Activated naive CD4-positive, alpha-beta T cell treated with anti-CD3 and anti-CD28 coated beads, Interleukin-2, amount 50 U/mL, for 16 hours (primary cell): ENCODE measurements around the gene KIF6.

Experiments
- DNase-seq: peaks from one replicate; pipeline ENCODE4 v3.0.0-alpha.2; 2020

Gene KIF6

DNA sequence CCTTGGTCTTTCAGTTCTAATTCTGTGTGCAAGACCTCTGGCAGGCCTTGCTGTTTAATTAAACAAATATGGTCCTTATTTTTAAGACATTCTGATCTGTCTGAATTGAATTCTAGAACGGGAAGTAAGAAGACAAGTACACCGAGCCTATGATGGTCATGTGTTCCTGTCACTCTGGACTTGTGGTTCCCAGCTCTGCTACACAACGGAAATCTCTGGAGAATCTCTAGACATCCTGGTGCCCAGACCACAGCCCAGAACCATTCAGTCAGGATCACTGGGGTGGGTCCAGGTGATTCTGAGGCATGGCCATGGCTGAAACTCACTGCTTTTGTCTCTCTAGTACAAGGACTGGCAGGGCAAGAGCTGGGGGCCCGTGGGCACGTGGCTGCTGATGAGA, 386.8 kb downstream of the KIF6 start:
- no peak for DNase-seq

DNA sequence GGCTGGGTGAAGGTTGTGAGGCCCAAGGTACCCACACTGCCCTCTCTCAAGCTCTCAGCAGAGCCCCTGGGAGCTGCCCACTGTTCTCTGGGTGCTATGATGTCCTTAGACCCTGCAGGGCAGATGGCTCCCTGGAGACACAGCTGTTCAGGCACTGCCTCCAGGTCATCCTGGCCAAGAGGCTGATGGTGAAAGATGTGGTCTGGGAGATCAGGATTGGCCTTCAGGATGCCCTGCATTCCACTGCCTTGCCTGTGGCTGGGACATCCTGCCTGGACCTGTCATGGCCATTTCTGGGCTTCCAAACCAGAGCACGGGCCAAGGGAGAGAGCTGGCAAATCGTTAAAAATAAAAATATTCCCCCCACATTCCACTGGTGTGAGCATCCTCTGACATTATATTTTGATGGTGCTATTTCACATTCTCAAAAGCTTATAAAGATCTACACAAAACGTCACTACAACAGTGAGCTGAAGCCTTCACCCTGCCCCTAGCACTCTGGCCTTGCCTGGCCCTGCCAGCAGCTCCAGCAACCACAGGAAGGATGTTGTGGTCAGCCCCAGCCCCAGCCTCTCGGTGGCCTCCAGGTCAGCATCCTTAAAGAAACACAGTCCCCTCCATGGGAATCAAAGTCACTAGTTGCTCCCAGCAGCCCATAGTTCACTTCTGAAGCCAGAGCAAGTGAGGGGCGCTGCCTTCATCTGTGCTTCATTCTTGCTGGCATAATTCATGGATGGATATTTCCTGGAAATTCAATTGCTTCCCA, 389.2 kb downstream of the KIF6 start:
- no peak for DNase-seq

DNA sequence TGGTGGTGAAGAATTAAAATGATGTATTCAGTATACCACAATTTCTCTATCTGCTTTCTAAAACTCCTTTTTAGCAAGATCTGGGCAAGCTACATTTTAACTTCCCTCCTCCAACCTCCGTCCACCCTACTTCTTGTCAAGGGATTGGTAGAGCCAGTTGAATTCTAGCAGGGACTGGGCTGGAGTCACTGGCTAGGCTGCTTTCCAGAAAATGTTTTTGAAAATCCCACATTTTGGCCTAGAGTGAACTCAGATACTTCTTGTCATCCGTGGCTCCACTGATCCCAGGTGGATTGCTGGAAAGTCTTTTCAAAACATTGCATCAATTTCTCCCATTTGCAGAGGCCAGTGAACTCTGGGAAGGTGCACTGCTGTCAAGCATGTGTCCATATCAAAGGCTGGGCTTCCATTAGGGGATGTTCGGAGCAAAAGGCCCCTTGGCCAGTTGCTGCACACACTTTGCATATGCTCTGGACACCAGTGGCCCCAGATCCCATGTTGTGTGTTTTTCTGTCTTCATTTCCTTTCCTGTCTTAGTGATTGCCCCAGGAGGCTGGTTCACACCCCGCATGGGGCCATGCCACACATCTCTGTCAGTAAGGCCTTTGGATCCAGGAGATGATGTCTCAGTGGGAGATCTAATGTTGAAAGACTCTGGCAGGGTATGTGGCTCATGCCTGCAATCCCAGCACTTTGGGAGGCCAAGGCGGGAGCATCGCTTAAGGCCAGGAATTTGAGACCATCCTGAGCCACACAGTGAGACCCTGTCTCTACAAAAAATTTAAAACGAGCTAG, 391.4 kb downstream of the KIF6 start:
- DNase-seq: no peak

DNA sequence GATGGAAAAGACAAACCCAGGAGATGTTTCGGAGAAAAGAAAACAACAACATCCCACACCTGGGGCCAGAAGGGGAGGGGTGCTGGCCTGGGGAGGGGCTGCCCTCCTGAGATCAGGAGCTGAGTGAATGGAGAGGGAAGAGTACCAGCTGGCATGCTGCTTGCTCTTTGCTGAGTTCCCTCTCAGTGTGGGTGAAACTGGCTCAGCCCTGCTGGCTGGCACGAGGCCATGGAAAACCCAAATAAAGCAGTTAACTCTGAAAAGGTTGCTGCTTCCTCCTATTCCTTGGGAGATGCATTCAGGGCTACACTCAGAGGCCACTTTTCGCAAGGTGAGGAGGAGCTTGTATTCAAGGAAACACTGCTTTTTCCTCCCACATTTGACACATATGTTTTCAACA, 394.7 kb downstream of the KIF6 start:
- DNase-seq: no peak

DNA sequence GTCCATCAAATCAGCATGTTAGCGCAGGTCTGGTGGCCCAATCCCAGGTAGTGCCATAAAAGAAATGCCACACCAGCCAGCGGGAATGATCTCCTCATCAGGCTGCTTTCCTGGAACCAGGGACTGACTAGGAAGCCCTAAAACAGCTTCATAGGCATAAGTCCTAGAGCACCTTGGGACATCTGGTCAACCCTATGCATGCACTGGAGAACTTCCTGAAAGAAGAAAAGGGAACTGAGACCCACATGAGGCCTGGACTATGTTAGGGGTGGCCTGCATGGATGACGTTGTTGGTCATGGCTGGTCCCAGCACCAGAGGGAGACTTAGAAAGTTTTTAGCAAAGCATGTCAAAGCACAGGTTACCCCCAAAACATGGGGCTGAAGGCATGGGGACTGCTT, 395.2 kb downstream of the KIF6 start:
- DNase-seq: no peak

DNA sequence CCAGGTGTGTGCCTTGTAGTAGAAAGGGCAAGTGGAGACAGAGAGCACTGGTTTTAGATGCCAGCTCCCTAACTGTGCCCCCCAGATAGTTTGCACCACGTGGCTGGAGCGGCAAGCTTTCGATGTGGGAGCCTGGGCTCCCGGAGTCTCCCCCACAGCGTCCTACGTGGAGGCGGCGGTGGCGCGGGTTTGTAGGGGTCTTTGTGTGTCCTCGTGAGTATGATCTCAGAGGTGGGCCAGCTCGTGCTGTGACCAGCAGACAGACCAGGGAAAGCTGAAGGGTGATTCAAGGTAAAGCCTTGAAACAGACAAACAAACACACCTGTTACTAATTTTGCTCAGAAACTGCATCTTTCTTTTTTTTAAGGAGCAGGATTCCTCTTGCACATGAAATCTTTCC, 397.1 kb downstream of the KIF6 start:
- DNase-seq: no peak

DNA sequence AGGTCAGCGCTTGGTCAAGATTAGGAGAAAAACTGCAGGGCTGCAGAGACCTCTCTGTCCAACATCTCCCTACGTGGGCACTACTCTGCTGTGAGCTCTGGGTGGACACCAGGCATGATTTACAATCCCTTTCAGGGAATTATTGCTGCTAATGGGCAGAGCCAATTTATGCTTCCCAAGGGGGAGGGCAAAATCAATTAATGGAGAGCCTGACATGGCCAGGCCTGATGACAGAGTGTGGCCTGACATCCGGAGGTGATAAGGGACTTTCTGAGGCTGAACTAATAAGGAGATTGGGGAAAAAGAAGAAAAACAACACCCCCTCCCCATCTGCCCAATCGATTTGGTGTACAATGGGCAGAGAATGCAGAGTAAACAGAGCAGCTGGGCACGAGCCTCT, 397.7 kb downstream of the KIF6 start:
- no peak for DNase-seq

DNA sequence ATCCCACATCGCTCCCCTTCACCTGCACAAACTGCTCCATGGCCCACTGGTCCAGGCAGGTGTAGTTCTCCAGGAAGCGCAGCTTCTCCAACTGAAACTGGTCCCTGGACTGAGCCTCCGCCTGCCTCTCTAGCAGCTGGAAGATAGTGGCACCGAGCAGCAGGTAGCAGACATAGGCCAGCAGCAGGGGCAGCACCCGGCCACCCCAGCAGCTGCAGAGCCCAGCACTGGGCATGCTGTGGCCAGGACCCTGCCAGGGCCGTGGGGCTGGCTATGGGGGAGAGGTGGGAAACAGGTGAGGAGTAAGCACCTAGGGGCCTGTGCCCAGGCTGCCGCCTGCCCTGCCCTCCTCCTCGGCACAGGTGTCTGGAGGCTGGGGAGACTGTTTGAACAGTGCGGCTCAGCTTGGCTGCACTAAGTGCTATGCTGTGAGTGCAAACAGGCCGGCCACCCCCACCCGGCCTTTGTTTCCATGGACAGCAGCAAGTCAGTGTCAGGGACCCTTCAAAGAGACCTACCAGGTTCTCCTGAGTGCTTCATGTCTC, 402.8 kb downstream of the KIF6 start, which contains the start of gene KCNK16:
Gene KCNK16, minus strand, starts transcription at position 397 of the 545 bp plus-strand sequence. Its CDS starts 162 bp downstream, at position 235.
- no peak for DNase-seq

DNA sequence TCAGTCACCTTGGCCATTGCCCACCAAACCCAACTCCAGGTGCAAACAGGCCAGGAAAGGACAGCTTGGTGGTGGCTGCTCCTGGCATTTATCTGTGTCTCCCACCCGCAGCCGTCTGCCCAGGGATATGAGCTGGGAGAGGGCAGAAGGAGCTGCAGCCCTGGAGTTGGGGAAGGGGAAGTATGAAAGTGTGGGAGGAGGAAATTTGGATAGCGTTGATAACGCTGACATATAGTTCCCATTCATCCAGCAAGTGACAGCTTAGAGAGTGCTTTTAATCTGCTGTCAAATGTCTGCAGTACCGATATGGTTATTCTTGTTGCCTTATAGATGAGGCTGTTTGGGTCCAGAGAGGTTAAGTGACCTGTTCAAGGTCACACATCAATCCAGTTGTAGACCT, 403.4 kb downstream of the KIF6 start:
- no peak for DNase-seq

DNA sequence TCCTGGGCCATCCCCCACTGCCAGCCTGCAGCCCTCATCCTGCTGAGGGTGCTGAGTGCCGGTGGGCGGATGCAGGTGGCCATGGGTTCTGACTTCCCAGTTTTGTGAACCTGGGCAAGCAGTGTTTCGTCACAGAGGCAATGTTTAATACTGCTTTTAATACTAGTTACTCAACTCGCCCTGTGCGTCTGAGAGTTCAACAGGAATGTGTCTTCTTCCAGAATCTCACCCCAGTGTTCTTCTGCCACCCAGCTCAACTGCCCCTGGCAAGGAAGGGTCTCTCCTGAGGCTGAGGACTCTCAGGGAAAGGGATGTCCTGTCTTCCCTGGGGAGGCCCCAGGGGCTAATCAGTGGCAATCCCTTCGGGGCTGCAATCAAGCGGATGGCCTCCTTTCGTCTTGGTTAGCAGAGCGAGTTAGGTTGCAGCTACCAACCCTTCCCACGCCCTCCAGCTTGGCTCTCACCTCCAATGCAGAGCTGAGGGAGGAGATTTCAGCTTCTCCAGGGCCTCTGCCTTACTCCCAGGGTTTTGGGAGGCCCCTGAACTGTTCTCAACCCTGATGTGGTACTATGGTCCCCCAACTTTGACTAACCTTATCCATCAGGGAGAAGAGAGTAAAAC, 404.7 kb downstream of the KIF6 start:
- DNase-seq: no peak

DNA sequence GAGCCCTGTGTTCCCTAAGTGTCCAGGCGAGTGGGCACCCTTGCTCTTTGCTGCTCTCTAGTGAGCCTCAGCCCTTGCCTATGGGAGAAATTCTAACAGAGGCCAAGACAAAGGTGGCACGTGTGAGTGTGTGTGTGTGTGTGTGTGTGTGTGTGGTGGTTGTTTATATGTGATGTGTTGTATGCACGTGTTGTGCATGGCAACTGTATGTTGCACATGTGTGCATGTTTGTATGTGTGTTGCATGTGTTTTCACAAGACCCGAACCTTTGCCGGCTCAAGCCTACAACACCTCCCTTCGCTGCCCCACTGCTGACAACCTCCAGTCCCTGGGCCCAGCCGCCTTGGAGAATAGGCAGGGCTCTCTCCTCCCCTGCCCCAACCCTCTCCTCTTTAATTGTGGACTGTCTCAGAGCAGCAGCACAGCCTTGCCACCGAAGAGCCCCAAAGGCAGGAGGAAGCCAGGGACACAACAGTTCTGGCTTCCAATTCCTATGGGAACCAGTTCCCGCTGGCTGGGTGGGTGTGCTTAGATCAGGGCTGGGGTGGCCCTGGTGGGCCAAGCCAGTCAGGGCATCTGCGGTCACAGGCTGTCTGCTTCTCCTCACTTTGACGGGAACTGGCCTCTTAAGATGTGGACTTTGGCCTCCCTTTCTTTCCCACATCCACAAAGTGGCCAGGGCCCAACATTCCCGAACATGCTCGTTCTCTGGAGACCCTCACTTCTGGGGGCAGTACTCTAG, 405.4 kb downstream of the KIF6 start:
- DNase-seq: no peak

DNA sequence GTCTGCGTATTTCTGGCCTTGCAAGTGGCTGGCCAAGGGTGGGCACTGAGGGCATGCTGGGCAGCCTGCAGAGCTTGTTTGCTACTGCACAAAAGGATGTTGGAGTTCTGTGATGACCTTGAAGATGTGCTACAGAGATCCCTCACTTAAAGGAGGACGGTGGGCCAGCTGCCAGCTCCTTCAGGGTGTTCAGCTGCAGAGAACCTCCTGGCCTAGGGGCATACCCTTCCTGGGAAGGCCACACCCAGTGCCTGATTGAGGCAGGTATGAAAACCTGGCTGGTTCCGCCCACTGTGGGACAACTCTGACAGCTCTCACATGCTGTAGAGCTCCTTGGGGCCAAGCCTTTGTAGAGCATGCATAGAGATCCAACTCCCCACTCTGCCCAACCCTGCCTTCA, 408.0 kb downstream of the KIF6 start:
- no peak for DNase-seq

DNA sequence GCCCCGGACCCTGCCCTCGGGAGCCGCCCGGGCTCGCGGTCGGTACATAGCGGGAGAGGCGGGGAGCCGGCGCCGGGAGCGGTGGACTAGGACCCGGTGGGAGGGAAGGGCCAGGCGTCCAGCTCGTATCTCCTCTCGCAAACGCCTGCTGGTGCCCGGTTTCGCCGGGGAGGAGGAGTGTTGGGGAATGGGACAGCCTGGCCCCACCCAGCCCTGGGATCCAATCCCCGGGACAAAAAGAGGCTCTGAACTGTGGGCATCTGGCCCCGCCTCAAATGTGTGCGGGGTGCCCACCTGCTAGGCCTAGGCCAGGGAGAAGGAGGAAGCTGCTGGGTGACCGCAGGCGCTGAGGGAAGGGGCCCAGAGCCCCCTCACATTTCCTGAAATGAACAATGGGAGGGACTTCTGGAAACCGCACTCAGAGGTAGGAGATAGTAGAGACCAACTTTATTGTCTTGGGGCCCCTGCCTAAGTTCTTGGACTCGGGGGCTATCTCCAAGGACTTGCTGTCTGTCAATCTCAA, 410.9 kb downstream of the KIF6 start, which contains the start of gene KCNK17:
Gene KCNK17, minus strand, starts transcription at position 147 of the 523 bp plus-strand sequence. Its CDS starts 99 bp downstream, at position 48.
- DNase-seq: no peak

DNA sequence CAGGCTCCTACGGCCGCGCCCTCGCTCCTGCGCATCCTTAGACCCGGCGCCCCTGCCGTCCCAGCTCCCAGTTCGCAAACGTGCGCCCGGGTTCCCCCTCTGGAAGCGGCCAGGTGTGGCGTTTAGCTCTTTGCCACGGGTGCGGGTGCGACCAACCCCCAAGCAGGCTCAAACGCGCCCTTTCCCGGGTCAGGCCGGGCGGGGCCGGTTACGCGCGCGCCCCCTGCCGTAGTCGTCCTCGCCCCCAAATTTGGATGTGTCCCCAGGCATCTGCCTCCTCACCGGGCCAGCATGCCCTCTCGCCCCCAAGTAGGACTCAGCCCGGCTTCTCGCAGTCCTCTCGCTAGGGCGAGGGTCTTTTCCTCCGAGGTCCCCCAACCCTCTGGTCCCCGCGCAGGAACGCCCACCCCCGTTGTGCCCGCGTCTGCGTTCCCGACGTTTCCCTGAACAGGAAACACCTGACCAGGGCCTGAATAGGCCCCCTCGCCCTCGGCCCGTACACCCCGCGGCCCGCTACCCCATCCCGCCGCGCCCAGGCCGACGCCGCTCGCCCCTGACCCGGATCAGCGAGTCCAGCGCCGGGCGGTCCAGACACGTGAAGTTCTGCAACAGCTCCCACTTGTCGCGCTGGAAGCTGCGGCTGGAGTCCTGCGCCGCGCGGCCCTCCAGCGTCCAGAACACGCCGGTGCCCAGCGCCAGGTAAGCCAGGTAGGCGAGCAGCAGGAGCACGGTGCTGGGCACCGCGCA, 411.5 kb downstream of the KIF6 start:
- no peak for DNase-seq

DNA sequence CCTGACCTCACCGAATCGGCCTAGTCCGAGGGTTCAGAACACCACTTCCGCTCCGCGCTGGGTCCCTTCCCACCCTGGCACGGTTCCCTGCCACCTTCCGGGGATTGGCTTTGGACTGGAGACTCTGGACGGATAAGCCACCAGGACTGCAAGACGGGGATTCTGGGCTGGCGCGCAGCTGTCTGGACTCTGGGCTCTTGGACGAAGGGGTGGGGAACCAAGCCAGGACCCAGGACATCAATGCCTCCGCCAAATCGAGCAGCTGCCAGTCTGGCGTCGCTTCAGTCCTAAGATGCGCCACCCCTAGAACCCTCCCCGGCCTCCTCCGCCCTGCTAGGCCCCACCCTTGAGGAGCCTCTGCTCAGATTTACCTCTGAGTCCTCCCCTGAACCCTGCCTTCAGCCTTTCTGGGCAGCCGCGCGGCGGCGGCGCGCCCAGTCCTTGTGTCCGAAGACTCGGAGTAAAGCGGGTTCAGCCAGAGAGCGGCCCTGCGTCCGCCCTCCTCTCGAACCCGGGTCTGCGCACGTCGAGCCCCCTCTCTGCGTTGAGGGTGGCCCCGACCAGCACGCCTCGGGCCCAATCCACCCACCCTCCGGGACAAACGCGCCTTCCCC, 412.2 kb downstream of the KIF6 start:
- no peak for DNase-seq

DNA sequence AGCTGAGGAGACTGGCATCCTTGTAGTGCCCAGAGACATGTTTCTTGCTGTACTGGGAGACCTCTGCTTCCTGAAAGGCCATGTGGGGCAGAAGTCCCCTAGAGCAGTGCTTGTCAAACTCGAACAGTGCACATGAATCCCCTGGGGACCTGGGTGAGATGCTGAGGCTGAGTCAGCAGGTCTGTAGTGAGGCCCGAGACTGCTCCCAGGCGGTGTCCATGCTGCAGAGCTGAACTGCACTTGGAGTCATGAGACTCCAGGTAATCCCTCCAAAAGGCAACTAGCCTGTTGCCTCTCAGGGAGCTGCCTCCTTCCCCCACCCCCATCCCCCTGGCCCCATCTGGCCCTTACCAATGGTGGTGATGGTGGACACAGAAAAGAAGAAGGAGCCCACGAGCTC, 414.7 kb downstream of the KIF6 start:
- no peak for DNase-seq

DNA sequence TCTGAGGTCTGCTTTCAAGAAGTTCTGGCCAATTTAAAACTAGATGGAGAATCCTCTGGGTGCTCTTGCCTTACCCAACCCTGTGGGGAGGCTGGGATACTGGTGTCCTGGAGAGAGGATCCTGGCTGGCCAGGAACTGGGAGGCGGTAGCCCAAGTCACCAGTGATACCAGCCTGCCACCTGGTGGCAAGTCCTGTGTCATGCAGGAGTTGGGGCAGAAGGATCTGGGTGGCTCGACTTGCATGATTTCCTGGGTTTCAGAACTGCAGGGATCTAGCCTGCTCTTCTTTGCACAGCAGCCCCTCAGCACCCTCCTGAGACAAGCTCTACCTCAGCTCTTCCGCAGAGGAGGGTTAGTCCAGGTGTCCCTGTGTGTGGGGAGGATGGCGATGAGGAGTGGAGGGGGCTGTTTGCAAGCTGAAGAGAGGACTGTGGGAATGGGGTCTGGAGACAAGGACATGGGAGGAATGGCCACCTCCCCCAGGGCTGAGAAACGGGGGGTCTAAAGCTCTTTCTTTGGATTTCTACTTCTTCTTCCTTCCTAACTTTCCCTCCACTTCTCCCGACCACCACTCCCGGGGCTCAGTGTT, 415.2 kb downstream of the KIF6 start:
- peak; percentile 55 for DNase-seq

DNA sequence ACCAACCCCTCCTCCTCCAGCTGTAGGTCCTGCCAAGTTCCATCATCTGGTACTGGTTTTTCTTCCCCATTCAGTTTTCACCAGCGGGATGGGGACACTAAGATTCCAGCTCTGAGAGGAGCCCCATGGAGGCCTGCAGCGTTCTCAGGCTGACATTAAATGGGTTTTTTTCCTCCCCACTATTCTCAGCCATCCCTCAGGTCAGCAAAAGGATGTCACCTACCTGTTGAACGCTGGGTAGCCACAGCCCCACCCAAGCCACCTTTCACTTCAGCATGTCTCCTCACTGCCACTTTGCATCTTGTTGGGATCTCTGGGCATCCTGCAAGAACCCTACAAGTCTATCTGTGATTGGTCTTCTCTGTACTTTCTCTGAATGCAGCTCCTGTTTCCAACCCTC, 417.7 kb downstream of the KIF6 start:
- DNase-seq: no peak

DNA sequence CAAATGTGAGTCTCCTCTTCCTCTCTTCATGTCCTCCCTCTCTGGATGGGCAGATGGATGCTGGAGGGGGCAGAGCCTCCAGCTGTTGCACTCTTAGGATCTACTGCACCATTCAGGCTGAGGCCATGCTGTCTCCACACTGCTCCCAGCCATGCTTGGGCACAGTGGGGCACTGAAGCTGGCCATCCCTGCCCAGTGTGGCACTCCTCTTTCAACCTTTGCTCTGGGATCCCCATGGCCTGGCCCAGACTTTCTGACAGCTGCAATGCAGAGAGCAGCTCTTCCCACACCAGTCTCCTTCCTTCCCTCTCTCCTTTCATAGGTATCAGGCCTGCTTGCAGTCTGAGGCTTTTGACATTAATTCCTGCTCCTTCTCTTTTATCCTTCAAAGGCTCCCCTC, 420.3 kb downstream of the KIF6 start:
- no peak for DNase-seq

DNA sequence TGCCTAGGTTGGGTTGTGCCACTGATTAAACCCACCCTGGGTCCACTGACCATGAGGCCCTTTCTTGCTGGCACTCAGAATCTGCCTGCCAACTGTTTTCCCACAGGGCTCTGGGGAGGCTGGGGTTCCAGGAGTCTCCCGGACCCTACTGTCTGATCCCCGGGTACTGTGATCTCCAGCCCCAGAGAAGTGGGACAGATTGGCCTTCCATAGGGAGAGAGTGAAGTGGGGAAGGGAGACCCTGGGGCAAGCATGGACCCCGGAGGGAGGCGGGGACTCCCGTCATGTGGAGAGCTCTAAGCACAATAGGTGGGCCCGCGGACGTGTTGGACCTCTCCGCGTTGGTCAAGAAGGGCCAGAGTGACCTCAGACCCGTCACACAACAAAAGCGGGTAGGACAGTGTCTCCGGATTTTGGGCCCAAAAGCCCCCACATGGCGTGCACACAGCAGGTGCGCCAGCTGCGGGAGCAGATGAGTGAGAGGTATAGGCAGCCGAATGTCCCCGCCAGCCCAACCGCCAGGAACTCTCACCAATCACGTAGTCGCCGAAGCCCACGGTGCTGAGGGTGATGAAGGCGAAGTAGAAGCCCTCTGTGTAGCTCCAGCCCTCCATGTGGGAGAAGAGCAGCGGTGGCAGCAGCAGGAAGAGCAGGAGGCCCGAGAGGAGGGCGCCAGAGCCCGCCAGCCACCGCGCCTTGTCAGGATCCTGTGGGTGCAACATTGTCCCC, 421.6 kb downstream of the KIF6 start:
- DNase-seq: no peak
